Brain pericyte (primary cell): Measurements from ENCODE around the gene TTF2.
"Not testable (repeated sequence)": the region's sequence is repeated elsewhere in the genome, so short reads cannot be mapped to it uniquely, and the experiment has no call there.

Experiments
- DNase-seq: peaks from one replicate; pipeline ENCODE4 v3.0.0-alpha.2; 2012; ENCODE audit warnings: low read depth, low spot score

The TTF2 gene

DNA sequence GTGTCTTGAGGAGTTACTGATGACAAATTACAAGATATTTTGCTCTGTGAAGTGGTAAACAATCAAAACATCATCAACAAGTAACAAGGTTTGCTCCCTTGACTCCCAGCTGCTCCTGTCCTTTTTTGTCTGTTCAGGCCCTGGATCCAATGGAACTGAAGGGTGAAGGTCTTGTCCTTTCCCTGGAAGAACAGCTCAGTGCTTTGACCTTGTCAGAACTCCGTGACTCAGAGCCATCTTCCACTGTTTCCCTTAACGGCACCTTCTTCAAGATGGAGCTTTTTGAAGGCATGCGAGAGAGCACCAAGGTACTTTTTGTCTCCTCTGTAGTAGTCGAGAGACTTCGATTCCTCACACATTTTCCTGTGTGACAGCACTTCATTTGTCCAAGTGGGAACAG, 32.5 kb downstream of the TTF2 start:
- no peak for DNase-seq

DNA sequence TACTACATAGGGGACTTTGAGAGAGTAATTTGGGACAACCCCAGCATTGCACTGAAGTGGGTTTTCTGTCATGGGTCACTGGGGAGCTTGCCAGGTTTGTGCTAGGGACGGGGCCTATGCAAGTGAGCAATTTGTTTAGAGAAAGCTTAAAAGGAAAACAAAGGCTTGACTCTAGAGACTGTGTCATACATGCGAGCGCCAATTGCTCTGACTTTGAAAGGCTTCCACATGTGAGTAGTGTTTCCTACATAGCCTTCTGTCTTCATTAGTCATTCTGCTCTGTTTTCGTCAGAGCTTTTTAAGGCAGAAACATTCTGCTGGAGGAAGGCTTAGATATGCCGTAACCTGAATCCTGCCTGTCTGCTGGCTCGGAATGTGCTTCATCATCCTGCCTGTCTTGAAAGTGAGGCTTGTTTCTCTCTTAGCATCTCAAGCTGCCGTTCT, 33.0 kb downstream of the TTF2 start:
- DNase-seq, result peak; percentile 81

DNA sequence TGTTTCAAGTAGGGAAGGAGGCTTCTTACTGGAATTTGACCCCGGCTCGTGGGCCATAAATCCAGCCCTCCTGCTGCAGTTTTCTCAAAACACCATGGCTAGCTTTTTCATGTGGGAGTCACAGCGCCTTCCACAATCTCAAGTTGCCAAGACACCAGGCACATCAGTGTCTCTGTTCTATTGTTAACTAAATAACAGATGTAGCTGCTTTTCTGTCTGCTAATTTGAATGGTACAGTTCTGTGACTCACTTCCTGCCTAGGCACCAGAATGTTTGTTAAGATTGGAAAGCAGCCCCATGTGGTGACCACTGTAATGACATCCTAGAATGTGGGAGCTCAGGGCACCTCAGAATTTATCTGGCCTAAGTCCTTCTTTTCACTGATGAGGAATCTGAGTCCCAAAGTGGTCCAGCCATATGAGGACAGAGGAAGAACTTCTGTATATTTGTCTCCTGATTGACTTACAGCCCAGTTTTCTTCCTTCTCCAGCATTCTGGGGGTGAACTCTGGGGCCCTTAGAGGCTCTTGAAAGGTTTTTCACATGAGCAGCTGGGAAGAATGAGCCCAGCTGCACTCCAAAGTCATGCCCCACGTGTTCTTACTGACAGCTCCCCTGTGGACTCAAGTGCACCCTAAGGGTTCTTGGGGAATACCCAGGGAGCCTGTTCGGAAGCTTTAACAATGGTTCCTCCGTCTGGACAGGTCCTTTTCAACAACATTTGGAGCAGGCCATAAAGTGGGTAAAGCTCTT, 33.9 kb downstream of the TTF2 start:
- DNase-seq, result no peak

DNA sequence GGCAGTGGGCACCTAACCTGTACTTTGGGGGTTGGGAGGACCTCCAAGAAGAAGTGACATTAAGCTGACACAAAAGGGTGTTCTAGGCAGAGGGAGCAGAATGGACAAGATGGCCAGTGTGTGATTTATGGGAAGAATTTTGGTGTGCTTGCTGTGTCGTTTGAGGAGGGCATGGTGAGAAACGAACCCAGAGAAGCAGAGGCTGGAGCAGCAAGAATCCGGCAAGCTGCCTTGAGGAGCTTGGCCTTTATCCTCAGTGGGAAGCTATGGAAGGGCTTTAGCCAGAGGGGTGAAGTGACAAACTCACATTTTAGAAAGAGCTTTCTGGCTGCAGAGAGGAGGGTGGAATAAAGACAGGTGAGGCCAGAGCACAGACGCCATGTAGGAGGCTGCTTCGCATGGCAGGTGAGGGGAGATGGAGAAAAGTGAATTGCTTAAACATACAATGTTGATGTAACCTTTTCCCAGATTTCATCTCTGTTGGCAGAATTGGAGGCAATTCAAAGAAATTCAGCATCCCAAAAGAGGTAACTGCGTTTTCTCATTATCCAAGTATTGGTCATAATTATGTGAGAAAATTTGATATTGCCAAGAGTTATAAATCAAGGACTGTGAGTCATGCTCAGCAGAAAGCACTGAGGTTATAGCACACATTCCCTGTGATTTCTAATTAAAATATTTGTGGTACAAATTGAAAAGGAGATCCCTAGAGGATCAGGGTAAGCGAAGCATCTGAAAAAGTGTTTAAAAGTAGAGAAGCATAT, 34.9 kb downstream of the TTF2 start:
- DNase-seq, result no peak

DNA sequence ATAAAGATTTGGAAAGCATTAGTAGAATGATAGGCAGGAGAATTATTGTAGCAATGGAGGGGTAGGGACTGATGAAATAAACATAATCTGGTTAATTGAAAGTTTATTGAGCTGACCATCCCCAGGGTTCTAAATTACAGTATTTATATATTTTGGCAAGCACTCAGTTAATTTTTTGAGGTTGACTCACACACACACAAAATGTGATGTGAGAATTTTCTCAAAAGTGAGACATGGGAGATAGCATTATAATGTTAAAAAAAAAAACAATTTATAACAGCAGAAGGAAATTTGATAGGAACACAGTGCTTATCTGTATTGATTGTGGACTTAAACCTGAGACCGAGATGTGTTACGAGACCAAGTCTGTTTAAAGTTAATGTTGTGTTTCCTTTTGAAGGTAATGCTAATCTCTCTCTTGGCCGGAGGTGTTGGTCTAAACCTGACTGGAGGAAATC, 36.9 kb downstream of the TTF2 start:
- DNase-seq, result no peak

DNA sequence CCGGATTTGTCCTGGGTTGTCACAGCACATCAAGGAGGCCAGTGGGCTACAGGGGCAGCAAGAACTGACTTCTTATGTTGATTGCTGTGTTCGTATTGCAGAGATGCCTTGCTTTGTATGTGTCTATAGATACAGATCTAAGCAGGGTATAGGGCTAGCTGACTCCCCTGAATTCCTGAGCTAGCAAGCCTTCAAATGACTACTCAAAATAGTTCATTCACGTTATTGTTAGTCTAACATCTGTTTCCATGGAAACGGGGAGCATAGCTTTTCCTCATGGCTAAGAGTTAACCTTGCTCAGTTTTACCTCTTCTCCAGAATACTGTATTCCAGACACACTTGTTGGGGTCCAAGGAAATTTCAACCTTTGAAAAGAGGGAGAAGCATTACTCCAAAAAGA, 37.3 kb downstream of the TTF2 start:
- no peak for DNase-seq

DNA sequence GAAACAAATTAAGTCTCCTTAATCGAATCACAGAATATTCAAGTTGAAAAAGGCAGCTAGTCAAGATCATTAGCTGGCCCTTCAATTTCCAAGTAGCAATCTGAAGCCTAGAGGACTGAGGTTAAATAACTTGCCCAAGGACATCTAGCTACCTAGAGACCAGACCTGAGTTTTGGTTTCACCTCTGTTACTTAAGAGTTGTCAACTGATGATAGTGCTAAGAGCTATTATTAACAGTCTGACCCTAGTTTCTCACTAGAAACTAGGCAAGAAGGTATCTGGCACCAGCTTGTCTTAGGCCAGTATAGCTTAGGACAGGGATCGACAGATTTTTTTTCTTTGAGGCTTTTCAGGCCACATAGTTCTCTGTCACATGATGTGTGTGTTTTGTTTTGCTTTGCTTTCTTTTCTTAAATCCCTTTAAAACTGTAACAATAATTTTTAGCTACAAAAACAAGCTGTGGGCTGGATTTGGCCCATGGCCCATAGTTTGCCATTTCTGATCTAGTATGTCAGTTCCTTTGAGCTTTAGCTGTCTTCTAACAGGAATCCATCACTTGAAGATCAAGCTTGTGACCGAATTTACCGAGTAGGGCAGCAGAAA, 38.3 kb downstream of the TTF2 start:
- DNase-seq, result no peak

DNA sequence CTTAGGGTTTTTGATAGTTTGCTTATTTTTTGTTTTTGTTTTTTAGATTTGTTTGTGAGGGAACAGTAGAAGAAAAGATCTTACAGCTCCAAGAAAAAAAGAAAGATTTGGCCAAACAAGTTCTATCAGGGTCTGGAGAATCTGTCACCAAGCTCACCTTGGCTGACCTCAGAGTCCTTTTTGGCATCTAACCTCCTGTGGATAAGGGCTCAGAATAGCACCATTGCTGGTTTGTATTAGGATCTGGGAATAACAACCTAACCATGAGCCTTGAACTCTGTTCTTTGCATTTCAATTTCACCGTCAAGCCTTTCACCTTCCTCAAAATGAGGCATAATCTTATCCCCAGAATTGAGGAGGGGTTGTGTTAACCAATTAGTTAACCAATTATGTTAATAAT, 41.2 kb downstream of the TTF2 start:
- no peak for DNase-seq

DNA sequence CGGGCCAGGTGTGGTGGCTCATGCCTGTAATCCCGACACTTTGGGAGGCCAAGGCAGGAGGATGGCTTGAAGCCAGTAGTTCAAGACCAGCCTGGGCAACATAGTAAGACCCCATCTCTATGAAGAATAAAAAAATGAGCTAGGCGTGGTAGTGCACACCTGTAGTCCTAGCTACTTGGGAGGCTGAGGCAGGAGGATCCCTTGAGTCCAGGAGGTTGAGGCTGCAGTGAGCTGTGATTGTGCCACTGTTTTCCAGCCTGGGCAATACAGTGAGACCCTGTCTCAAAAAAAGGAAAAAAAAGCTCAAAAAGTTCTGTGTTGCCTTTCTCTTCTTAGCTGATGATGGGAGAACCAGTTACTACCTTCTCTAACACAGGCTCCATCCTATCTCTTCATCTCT, 41.7 kb downstream of the TTF2 start:
- not testable (repeated sequence) for DNase-seq

DNA sequence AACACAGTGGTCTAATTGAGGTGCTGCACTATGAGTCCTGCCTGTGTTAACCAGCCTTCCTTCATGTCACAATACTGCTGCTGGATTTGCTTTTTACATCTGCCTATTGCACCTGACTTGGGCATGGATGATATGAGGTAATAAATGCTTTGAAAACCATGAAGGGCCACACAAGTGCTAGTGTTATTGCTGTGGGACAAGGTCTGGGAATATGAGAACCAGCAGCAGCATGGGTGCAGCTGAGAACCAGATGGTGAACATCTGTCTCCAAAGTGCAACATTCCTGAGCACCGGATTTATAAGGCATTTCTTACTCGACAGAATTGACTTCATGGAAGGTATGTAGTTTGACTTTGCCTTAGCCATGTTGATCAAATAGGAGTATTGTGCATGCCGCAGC, 44.9 kb downstream of the TTF2 start:
- DNase-seq, result no peak

DNA sequence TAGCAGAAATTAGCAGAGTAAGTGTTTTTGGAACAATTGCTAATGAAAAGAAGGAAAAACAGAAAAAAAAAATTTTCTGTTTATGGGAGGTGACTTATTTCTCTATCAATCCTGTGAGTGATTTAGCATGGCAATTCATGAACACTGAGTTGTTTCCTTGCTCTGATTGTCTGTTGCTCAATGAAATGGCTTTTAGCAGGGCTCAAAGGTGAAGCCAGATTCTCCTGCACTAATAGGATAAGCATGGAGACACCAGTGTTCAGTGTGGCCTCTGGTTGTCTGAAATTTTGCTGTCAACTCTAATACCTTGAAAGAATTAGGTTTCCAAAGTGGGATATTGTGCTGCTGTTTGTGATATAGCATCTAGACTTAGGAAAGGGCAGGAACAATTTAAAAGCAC, 45.6 kb downstream of the TTF2 start:
- no peak for DNase-seq

DNA sequence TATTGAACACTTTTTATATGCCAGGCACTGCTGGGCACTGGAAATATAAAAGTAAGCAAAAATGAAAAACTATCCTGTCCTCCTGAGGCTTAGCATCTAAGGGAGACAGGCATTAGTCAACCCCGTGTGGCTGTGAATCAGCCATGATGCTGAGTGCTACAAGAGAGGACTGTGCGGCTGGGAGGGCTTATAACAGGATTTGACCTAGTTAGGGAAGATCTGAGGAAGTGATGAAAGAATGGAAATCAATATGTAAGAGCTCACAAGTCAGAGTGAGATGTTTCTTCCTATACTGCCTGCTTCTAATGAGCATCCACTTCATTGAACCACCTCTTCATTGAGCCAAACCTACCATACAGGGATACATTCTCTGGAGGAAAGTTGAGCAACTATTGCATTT, 46.4 kb downstream of the TTF2 start:
- DNase-seq, result no peak

DNA sequence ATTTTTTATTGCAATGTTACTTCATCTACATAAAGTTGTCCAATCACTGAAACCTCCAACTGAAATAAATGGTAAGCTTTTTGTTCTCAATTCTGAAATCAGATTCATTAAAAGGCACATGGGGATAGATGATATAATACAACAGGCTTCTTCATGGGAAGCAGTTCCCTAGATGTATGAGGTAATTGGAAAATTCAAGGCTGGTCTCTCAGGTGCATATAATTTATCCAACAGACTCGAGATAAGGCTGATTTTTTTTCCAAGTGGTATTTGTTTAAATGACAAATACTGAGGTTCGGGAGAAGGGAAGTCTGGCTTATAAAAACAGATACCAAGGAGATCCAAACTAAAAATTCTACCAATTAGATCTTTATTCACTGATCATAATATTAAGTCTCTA, 47.2 kb downstream of the TTF2 start:
- DNase-seq, result no peak

DNA sequence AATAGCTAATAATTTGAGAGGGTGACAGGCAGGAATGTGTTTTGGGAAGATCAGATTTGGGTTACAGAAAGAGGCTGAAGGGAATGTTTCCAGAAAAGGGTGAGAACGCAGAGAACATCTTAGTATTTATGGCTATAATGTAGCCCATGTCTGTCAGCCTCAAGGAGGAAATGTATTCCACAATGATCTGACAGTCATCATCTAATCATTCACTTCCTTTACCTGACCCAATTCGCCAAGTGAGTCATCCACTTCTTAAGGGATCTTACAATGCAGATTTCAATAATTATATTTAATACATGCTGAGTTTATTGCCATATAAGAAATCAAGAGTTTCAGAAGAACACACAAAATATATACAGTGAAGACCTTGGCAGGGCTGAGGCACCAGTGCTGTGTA, 50.6 kb downstream of the TTF2 start:
- DNase-seq, result no peak

DNA sequence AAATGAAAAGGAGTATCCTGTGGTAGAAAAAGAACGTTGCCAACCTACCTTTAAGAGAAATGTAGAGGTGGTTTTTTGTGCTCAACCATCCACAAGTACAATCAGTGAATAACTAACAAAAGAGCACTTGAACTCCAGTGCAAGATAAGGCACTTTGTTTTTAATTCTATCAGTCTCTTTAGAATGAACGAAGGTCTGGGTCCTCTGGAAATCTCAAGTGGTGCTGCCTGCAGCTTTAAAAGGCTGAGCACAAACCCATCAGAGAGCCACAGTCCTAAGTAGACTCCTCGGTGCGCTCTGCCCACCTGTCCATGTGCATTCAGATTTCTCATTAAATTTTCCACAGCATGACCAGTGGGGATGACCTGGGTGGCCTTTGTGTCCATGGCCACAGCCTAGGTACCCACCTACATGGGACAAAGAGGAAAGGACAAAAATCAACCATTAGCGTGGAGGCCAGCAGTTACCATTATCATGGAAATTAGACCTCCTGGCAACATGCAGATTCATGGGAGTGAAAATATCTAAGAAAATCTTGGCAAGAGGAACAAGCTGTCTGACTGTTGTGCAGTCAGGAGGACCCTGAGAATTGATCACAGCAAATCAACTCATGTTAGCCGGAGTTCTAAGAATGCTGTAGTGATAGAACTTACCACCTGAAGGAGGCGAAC, 52.1 kb downstream of the TTF2 start:
- DNase-seq, result no peak

DNA sequence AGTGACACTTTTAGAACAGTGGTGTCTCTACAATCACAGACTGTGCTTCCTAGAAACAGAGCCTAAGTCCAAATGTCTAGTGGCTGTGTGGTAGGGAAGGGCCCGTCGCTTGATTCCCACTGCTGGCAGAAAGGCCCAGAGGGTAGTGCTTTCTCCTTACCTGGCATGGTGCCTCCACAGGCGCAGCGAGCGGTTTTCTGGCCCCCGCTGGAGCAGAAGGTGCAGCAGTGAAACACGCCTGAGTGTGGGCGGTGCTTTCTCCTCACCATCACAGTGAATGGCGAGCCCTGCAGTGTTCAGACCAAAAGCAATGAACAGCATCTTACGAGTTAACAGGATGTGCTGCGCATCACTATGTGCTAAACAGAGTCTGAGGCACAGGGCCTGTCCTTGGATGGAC, 53.1 kb downstream of the TTF2 start:
- no peak for DNase-seq

DNA sequence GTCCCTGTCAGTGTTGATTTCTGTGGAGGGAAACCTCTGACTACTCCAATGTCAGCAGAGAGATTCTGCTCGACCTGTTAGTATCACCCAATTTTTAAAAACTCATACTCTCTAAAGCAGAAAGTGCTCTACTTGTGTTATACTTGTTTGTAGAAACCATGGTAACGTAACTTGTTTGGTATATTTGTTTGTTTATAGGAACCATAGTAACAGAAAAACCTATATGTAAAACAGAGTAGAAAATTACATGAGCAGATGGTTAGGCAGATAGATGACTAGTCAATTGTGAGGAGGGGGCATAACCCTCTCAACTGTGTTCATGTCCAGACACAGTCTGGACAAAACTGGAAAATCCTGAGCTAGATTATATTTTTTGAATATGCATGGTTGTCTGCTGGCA, 54.8 kb downstream of the TTF2 start:
- DNase-seq, result no peak

DNA sequence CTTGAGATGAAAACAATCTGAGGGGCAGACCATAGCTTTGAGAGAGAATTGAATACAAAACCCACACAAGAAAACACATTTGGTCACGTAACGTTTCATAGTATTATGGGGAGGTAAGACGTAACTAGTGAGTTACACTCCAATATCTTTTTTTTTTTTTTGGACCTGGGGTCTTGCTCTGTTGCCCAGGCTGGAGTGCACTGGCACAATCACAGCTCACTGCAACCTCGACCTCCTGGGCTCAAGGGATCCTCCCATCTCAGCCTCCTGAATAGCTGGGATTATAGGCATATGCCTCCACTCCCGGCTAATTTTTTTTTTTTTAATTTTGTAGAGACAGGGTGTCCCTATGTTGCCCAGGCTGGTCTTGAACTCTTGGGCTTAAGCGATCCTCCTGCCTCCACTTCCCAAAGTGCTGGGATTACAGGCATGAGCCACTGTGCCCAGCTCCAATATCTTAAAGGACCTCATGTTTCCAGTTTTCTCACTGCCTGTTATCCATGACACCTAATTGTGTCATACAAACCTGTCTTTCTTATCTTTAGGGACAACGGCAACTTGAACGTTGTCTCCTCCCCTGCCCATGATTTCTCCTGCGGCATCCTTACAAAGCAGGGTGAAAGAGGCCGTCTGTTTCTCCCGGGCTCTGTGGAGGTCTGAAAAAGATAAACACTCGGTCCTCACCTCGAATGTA, 56.1 kb downstream of the TTF2 start:
- no peak for DNase-seq

DNA sequence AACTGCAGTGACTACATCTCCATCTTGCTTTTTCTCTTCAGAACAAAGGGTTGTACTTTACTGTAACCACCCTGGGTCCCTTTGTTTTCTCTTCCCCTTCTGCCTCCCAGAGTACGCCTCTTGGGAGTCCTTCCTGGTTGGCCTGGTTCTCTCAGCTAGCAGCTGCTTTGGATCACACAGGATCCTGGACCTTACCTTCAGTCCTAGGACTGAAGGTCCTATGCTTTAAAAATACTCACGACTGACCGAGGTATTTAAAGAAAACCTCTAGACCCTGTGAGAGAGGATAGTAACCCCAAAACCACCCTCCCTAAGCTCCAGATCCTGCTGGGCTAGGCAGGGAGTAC, 56.6 kb downstream of the TTF2 start:
- no peak for DNase-seq

DNA sequence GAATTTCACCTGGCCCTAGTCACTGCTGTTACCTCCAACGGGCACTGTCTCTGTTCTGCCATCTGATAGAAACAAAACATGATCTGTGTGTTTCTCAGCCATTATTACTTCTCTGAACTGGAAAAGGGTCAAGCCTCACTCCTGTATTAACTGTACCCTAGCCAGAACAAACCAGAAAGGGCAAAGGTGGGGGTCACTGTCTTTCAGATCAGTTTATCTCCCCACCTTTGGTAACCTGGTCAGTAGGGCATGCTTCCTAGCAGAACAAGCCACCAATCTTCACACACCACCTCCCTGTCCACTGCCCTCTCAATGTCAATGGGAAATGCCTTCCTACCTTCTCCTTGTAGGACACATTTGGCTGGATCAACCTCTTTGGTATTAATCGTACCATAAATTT, 57.6 kb downstream of the TTF2 start:
- DNase-seq, result no peak

DNA sequence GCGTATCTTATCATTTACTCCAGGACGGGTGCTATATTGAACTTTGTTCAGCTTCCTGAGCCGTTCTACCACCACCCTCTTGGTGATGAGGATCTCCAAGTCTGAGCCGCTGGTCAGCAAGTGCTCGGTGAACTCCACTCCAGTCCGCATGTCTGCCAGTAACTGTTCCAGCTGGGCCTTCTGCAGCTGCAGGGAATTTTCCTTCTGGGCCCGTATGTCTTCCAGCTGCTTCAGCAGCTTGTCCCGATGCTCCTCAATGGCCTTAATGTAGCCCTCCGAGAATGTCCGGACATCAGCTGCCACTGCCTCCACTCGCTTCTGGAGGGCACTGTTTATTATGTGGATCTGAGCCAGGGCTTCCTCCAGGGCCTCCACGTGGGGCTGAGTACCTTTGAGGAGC, 58.0 kb downstream of the TTF2 start:
- no peak for DNase-seq

DNA sequence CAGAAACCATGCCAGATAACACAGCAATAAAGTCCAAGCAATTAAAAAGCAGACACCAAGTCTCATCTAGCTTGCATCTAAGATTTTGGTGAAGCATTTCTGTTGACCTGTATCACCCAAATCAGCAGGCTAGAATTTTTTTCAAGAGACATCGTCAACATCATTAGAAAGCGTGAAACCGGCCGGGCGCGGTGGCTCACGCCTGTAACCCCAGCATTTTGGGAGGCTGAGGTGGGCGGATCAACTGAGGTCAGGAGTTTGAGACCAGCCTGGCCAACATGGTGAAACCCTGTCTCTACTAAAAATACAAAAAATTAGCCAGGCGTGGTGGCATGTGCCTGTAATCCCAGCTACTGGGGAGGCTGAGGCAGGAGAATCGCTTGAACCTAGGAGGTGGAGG, 59.0 kb downstream of the TTF2 start:
- DNase-seq, result not testable (repeated sequence)
